Fibroblast of skin of abdomen (primary cell): ENCODE results near the gene RPIA.
"Not testable (repeated sequence)": the region's sequence is repeated elsewhere in the genome, so short reads cannot be mapped to it uniquely, and the experiment has no call there.

ENCODE experiments used
- DNase-seq: peaks from one replicate; pipeline ENCODE4 v3.0.0-alpha.2; 2013

RPIA gene

DNA sequence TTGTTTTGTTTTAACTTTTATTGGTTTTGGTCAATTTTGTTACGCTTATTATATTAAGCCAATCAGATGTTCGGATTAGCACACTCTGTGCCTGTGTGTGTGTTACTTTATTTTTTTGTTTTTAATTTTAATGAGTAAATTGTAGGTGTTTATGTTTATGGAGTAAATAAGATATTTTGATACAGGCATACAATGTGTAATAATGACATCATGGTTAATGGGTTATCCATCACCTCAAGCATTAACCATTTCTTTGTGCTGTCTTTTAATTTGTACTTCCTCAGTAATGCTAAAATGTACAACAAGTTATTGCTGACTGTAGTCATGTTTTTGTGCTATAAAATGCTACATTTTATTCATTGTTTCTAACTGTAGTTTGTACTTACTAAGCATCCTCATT, 97.7 kb downstream of the RPIA start:
- not testable (repeated sequence) for DNase-seq

DNA sequence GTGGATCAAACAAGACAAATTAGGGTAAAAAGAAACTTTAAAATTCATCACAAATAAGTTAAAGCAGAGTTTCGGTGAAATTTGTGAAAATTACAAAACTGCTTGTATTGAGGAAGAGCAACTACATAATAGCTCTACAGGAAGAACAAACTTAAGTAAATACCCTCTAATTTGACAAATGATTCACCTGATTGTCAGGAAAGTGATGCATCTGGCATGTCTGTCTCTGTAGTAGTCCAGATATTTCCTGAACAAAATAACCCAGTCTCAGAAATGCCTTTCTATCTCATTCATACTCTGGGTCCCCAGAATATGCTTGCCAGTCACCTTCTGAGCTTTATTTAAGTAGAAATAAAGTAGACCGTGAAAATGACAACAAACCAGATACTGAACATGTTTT, 104.5 kb downstream of the RPIA start:
- not testable (repeated sequence) for DNase-seq

DNA sequence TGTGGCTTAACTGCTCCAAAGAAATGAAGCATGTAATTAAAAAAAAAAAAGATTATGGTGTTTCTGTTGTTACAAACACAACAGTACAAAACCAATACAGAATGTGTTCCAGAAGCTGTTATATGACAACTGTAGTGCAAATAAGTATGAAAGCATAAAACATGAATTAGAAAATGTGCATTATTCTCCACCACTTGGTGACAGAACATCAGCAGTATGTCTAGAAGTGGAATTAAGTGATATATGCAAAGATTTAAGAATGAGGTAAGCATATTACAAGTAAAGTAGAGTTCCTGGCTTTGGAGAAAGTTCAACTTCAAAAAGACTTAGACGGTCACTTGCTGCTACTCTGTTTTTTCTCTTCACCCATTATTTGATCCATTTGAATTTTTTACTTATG, 105.0 kb downstream of the RPIA start:
- DNase-seq, result not testable (repeated sequence)

DNA sequence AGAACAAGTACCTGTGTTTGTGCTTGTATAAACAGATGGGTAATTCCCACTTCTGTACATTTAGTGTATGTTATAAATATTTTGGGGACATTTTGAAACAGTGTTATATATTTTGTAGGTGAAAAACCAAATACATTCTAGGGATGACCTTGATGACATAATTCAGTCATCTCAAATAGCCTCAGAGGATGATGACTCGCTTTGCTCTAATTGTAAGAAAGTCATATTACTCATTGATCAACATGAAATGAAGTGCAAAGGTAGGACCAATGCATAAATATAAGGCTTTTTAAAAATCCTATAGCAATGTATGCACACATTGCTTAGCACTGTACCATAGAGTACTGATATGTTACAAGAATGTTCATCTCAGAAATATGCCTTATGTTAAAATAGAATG, 105.7 kb downstream of the RPIA start:
- DNase-seq, result not testable (repeated sequence)
